HepG2 (cell line): Measurements from ENCODE around the gene MYADML2. TPM values are rescaled to one million over a fixed set of nuclear protein-coding genes. Genes with fewer than 3 reads are reported as not detected.

ENCODE experiments used
- FOXA3 ChIP-seq: IDR thresholded peaks from 2 replicates; pipeline ENCODE4 v1.6.1; 2016; ENCODE audit warnings: missing genetic modification reagents, missing compliant biosample characterization
- KMT2A ChIP-seq: sonication (generic); formaldehyde crosslinking; IDR thresholded peaks from 2 replicates; pipeline ENCODE4 v1.4.0; 2020; ENCODE audit warnings: missing genetic modification reagents
- MBD4 ChIP-seq: IDR thresholded peaks from 2 replicates; pipeline ENCODE4 v1.6.1; 2012; ENCODE audit warnings: low read length, inconsistent platforms, borderline replicate concordance
- RFXANK ChIP-seq: IDR thresholded peaks from 2 replicates; pipeline ENCODE4 v1.6.1; 2016
- ZNF234 ChIP-seq: sonication (generic); formaldehyde crosslinking; conservative IDR thresholded peaks from 2 replicates; pipeline ENCODE4 v1.5.1; 2020; ENCODE audit warnings: mild to moderate bottlenecking, missing genetic modification reagents
- ZNF878 ChIP-seq: sonication (generic); formaldehyde crosslinking; IDR thresholded peaks from 2 replicates; pipeline ENCODE4 v1.8.1; 2023; ENCODE audit warnings: mild to moderate bottlenecking, missing genetic modification reagents, moderate library complexity
- polyA plus RNA-seq, 8 experiments: library from polyadenylated mRNA; depleted of rRNA in 3 of 8; stranded (reverse) in 7 of 8; unstranded in 1 of 8; fragments of >200 nt; fragmentation: Illumina TruSeq in 4 of 8; extraction: Trizol in 4 of 8; gene quantifications; 2 replicates each; pipeline versions ENCODE4 v1.2.1 to v1.2.3, GENCODE V29; 2011 to 2016; ENCODE audit warnings: low read depth in 4 of 8, missing spikeins in 1 of 8, mixed read lengths in 1 of 8; ENCODE audit not compliant: insufficient read depth in 1 of 8
- total RNA-seq, 5 experiments: library from RNA; depleted of rRNA; stranded (reverse); fragments of >200 nt; fragmentation: Illumina TruSeq; extraction: Trizol; gene quantifications; 2 replicates each; pipeline ENCODE4 v1.2.3, GENCODE V29; 2016; ENCODE audit warnings: low read depth in 1 of 5
- TF ChIP-seq, protein P1 (sequence below): conservative IDR thresholded peaks from 2 replicates; pipeline ENCODE4 v1.6.1; 2018; ENCODE audit warnings: missing genetic modification reagents
- TF ChIP-seq, protein P2 (sequence below): sonication (generic); formaldehyde crosslinking; IDR thresholded peaks from 2 replicates; pipeline ENCODE4 v1.5.0; 2020; ENCODE audit warnings: mild to moderate bottlenecking, missing genetic modification reagents, moderate library complexity

MYADML2 gene
- total and polyA plus RNA-seq, 2 of the 13 experiments (the other 11 are each of a cell fraction or from before 2014, with no cell fraction given) = not detected

- TF ChIP-seq, protein P1, sequence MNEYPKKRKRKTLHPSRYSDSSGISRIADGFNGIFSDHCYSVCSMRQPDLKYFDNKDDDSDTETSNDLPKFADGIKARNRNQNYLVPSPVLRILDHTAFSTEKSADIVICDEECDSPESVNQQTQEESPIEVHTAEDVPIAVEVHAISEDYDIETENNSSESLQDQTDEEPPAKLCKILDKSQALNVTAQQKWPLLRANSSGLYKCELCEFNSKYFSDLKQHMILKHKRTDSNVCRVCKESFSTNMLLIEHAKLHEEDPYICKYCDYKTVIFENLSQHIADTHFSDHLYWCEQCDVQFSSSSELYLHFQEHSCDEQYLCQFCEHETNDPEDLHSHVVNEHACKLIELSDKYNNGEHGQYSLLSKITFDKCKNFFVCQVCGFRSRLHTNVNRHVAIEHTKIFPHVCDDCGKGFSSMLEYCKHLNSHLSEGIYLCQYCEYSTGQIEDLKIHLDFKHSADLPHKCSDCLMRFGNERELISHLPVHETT (CRISPR knock-in tag) = no peak
- TF ChIP-seq MBD4 (no peak), ZNF234 (CRISPR knock-in tag) (no peak), KMT2A (CRISPR knock-in tag) (0 out of 2 replicates have a peak, but pooled peaks have one; percentile 15), FOXA3 (CRISPR knock-in tag) (peak; percentile 15; the same call in 1 of the 2 replicates), ZNF878 (CRISPR knock-in tag) (no peak), RFXANK (no peak)
- TF ChIP-seq, protein P2, sequence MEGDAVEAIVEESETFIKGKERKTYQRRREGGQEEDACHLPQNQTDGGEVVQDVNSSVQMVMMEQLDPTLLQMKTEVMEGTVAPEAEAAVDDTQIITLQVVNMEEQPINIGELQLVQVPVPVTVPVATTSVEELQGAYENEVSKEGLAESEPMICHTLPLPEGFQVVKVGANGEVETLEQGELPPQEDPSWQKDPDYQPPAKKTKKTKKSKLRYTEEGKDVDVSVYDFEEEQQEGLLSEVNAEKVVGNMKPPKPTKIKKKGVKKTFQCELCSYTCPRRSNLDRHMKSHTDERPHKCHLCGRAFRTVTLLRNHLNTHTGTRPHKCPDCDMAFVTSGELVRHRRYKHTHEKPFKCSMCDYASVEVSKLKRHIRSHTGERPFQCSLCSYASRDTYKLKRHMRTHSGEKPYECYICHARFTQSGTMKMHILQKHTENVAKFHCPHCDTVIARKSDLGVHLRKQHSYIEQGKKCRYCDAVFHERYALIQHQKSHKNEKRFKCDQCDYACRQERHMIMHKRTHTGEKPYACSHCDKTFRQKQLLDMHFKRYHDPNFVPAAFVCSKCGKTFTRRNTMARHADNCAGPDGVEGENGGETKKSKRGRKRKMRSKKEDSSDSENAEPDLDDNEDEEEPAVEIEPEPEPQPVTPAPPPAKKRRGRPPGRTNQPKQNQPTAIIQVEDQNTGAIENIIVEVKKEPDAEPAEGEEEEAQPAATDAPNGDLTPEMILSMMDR = peak; percentile 4; the same call in 1 of the 2 replicates
- TF ChIP-seq, all 625 proteins: peak for 79
Measured at GRCh38 chr17:81928544-81929252, 18.3 kb downstream of the MYADML2 start (continued).
